ENCODE results near the gene SPO11.

Gene SPO11

GRCh38 chr20:57310821-57311514, 18.6 kb upstream of the SPO11 start:
- no peak for DNase-seq (ENCODE audit: low spot score)

GRCh38 chr20:57312138-57312537, 17.5 kb upstream of the SPO11 start:
- DNase-seq (ENCODE audit: low spot score): no peak

- no peak for DNase-seq (ENCODE audit: low spot score)
Measured at GRCh38 chr20:57313230-57313629, 16.4 kb upstream of the SPO11 start.

- no peak for DNase-seq (ENCODE audit: low spot score)
Measured at GRCh38 chr20:57313951-57314350, 15.7 kb upstream of the SPO11 start.

GRCh38 chr20:57315083-57315975, 14.3 kb upstream of the SPO11 start:
- DNase-seq (ENCODE audit: low spot score): no peak

- no peak for DNase-seq (ENCODE audit: low spot score)
Measured at GRCh38 chr20:57315976-57316480, 13.6 kb upstream of the SPO11 start.

- no peak for DNase-seq (ENCODE audit: low spot score)
Measured at GRCh38 chr20:57316795-57317201, 12.8 kb upstream of the SPO11 start.

- DNase-seq (ENCODE audit: low spot score): no peak
Measured at GRCh38 chr20:57317316-57317788, 12.3 kb upstream of the SPO11 start.

GRCh38 chr20:57317789-57318371, 11.7 kb upstream of the SPO11 start:
- DNase-seq (ENCODE audit: low spot score): no peak

- no peak for DNase-seq (ENCODE audit: low spot score)
Measured at GRCh38 chr20:57319584-57319983, 10.0 kb upstream of the SPO11 start.

GRCh38 chr20:57320358-57320757, 9.2 kb upstream of the SPO11 start:
- DNase-seq (ENCODE audit: low spot score): no peak

GRCh38 chr20:57321142-57321541, 8.5 kb upstream of the SPO11 start:
- no peak for DNase-seq (ENCODE audit: low spot score)

GRCh38 chr20:57322476-57322875, 7.1 kb upstream of the SPO11 start:
- no peak for DNase-seq (ENCODE audit: low spot score)

- DNase-seq (ENCODE audit: low spot score): peak; percentile 11
Measured at GRCh38 chr20:57323034-57323433, 6.6 kb upstream of the SPO11 start.

GRCh38 chr20:57325632-57326356, 3.8 kb upstream of the SPO11 start:
- no peak for DNase-seq (ENCODE audit: low spot score)

- no peak for DNase-seq (ENCODE audit: low spot score)
Measured at GRCh38 chr20:57326667-57327455, 2.7 kb upstream of the SPO11 start.

- no peak for DNase-seq (ENCODE audit: low spot score)
Measured at GRCh38 chr20:57327820-57328219, 1.8 kb upstream of the SPO11 start.

GRCh38 chr20:57330998-57331397, 1.4 kb downstream of the SPO11 start:
- peak; percentile 76 for DNase-seq (ENCODE audit: low spot score)

- DNase-seq (ENCODE audit: low spot score): no peak
Measured at GRCh38 chr20:57332105-57333089, 2.8 kb downstream of the SPO11 start.

- peak; percentile 54 for DNase-seq (ENCODE audit: low spot score)
Measured at GRCh38 chr20:57335392-57335791, 5.8 kb downstream of the SPO11 start.

Data from pons (tissue), 1 donor.